Measurements from ENCODE around the gene FCN3. TPM values are rescaled to one million over a fixed set of nuclear protein-coding genes. Genes with fewer than 3 reads are reported as not detected.

Gene FCN3
- total RNA-seq, 1 donor from 2014 or later = not detected

DNA sequence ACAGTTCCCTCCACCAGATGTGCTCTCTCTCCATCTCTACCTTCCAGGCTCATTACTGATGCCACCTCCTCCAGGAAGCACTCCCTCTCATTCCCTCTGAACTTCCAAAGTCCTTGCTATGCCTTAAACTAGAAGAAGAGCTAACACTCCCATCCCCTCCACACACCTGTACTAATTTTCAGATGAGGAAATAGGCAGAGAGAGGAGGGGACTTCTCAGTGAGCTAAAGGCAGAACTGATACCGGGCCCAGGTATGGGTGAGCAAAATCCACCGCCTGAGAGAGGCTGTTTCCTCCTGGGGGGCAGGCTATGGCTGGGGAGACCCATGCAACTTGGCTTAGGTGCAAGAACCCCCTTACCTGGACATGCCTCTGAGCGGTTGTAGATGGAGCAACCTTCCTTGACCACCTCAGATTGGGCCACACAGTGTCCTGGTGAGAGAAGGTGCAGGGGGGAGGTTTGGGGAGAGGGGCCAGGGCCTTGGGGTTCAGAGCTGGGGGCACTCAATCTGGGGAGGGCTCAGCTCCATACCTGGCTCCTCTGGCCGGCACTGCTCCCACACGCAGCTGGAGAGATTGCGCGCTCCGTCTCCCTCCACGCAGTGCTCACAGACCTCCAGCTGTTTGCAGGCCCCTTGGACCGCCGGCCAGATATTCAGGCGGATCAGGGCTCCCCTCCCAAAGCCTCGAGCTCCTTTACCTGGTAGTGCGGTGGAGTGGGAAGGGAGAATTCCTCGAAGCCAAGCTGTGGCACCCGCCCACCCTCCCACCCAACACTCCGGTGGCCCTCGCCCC is 7.5 kb upstream of the FCN3 start:
- H3K36me3 Mint-ChIP-seq (ENCODE audit: low read depth) = no peaks in the 10 kb centered on the region
- intact Hi-C loops (cut with micrococcal nuclease) = no loop called here
- no peak overlapping the region for H3K27ac Mint-ChIP-seq
- no peaks in the 10 kb centered on the region for H3K4me1 Mint-ChIP-seq (ENCODE audit: low read depth)
- H3K9me3 Mint-ChIP-seq = no peaks in the 10 kb centered on the region
- DNase-seq (ENCODE audit: low spot score) = no peak
- H3K4me3 Mint-ChIP-seq = no peak overlapping the region
- H3K27me3 Mint-ChIP-seq (ENCODE audit: insufficient read depth) = peaks cover 11% of the 10 kb centered on the region

DNA sequence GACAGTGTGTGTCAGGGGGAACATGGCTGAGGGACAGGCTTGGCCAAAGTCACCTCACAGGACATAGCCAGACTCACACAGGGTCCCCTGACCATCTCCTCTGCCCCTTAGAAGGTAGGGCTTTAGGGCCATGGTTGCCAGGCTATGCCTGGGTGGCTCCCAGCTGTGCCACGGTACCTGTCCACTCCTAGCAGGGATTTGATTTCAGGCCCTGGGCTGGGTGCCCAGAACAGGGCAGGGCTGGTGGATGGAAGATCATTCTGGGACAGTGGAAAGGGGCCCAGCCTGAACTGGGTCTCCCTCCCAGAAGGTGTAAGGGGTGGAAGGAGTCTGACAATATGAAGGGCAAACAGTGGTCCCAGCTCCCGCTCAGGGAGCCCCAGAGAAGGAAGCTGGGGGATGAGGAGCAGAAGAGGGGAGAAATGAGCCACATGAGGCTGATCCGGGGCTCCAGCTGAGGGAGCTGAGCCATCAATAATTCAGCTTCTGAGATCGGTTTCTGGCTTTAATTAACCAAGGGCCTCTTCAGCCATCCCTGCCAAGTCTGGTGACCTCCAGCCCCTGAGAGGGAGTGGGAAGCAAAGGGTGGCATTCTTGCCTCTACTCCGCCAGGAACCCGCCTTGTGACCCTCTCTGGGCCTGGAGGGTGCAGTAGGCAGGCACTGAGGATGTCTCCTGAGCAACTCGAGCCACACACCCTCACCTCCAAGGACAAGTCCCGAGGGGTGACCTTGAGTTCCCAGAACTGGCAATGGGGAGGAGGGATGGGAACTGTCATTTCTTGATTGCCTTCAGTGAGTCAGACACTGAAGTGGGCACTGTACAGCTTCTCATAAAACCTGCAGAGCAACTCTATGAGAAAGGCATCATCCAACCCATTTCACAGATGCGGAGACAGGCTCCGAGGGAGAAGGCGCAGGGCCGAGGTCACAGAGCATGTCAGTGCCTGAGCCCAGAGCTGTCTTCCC is 6.4 kb upstream of the FCN3 start:
- H3K4me3 Mint-ChIP-seq = no peak overlapping the region
- no peak for DNase-seq (ENCODE audit: low spot score)
- peaks cover 8% of the 10 kb centered on the region for H3K27me3 Mint-ChIP-seq (ENCODE audit: insufficient read depth)
- no peak overlapping the region for H3K27ac Mint-ChIP-seq
- H3K36me3 Mint-ChIP-seq (ENCODE audit: low read depth) = no peaks in the 10 kb centered on the region
- no peaks in the 10 kb centered on the region for H3K9me3 Mint-ChIP-seq
- no peaks in the 10 kb centered on the region for H3K4me1 Mint-ChIP-seq (ENCODE audit: low read depth)
- intact Hi-C loops (cut with micrococcal nuclease) = no loop called here

DNA sequence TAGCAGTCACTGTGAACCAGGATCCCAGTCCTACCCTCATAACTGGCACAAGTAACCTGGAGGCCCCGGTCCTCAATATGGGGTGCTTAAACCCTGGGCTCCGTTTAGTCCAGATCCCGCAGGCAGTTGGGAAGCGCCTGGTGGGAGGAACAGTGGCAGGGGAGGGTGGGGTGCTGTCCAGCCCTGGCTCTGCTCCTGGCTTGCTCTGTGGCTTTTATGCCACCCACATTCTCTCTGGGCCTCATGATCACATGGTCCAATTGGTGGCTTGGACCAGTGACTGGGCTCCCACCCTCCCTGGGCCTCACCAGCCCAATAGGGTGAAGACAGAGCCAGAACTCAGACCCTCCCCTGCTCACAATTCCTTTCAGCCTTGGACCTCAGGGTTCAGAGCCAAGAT is 5.6 kb upstream of the FCN3 start:
- H3K4me1 Mint-ChIP-seq (ENCODE audit: low read depth) = no peaks in the 10 kb centered on the region
- H3K9me3 Mint-ChIP-seq = no peaks in the 10 kb centered on the region
- intact Hi-C loops (cut with micrococcal nuclease) = no loop called here
- no peak for DNase-seq (ENCODE audit: low spot score)
- no peak overlapping the region for H3K27ac Mint-ChIP-seq
- no peaks in the 10 kb centered on the region for H3K36me3 Mint-ChIP-seq (ENCODE audit: low read depth)
- no peak overlapping the region for H3K4me3 Mint-ChIP-seq
- H3K27me3 Mint-ChIP-seq (ENCODE audit: insufficient read depth) = peaks cover 7% of the 10 kb centered on the region

DNA sequence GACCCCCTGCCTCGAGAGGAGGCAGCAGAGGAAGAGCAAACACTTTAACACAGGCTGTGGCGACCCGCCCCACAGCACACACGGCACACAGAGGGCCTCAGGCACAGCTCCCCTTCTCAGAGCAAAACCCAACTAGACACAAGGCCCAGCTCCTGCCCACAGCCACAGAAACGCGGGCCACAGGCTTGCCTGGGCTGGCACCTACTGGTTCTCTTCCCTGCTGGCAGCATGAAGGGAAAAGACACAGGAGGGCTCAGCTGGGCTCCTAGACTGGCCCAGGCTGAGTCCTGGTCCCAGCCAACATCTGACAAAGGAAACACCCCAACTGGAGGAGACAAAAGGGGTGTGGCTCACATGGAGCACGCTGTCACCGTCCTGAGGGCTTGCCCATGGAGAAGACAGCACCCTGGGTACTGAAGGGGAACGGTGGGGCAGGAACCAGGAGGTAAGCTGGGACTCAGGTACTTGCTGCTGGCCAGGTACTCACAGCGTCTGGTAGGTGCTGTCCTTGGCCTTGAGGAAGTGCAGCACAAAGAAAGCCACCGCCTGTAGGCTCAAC is 5.0 kb upstream of the FCN3 start:
- H3K4me1 Mint-ChIP-seq (ENCODE audit: low read depth) = no peaks in the 10 kb centered on the region
- intact Hi-C loops (cut with micrococcal nuclease) = no loop called here
- no peaks in the 10 kb centered on the region for H3K9me3 Mint-ChIP-seq
- DNase-seq (ENCODE audit: low spot score) = no peak
- no peak overlapping the region for H3K4me3 Mint-ChIP-seq
- peaks cover 7% of the 10 kb centered on the region for H3K27me3 Mint-ChIP-seq (ENCODE audit: insufficient read depth)
- H3K27ac Mint-ChIP-seq = no peak overlapping the region
- no peaks in the 10 kb centered on the region for H3K36me3 Mint-ChIP-seq (ENCODE audit: low read depth)

DNA sequence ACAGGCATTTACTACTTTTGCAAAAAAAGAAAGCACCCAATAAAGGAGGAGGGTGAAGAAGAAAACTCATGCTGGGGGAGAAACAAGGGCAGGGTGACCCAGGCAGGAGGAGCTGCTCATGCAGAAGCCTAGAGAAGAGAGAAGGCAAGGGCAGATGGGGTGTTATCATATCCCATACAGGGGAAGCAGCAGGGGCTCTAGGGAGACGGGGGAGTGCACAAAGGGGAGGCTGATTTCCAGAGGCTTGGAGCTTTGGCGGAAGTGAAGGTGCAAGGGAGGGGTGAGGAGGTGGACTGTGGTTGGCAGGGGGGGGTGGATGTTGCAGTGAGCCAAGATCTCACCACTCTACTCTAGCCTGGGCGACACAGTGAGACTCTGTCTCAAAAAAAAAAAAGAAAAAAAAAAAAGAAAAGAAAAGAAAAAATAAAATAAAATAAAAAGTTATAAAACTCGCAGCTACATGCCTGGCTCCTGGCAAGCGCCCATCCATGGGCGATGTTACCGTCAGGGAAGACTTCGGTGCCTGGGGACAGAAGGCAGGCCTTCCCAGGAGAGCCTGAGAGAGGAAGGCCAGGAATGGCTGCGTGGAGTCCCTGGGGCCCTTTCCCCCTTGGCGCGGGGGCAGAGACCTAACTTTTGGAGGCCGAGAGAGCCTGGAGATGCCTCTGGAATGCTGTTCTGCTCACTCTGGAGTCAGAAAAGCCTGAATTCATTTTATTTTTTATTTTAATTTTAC is 3.3 kb upstream of the FCN3 start:
- H3K27me3 Mint-ChIP-seq (ENCODE audit: insufficient read depth) = peaks cover 7% of the 10 kb centered on the region
- intact Hi-C loops (cut with micrococcal nuclease) = no loop called here
- H3K36me3 Mint-ChIP-seq (ENCODE audit: low read depth) = no peaks in the 10 kb centered on the region
- H3K27ac Mint-ChIP-seq = no peak overlapping the region
- no peak overlapping the region for H3K4me3 Mint-ChIP-seq
- H3K4me1 Mint-ChIP-seq (ENCODE audit: low read depth) = no peaks in the 10 kb centered on the region
- H3K9me3 Mint-ChIP-seq = no peaks in the 10 kb centered on the region
- no peak for DNase-seq (ENCODE audit: low spot score)

DNA sequence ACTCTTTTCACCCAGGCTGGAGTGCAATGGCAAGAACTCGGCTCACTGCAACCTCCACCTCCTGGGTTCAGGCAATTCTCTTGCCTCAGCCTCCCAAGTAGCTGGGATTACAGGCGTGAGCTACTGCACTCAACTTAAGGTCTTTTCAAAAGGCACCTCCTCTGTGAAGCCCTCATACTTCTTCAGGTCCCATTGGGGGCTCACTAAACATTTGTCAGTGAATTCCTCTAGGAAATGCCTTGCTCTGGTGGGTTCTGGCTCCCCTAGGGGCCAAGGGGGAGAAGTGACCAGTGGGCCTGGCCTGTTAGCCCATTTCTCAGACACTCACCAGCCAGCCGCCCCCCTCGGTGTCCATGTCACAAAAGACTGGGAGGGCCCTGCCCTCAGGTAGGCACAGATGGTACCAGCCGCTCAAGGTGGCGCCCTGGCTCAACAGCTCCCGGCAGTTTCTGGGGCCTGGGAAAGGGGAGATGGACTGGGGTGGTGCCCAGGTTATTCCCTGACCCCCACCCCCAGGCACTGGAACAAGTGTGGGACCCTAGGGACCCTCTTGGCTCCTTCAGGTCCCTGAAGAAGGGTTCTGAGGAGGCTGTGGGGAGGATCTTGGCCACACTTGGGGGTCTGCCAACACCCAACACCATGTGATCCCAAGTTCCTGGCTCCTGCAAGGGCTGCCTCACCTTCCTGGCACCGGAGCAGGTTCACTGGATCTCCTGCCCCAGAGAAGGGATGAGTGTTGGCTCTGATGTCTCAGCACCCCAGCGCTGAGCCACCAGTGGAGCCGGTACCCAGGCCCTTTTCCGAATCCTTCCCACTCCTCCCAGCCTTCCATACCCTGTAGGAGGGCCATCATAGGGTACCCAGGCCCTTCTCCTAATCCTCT is 1.6 kb downstream of the FCN3 start:
- H3K9me3 Mint-ChIP-seq = no peaks in the 10 kb centered on the region
- H3K4me1 Mint-ChIP-seq (ENCODE audit: low read depth) = peaks cover 16% of the 10 kb centered on the region
- no peak for DNase-seq (ENCODE audit: low spot score)
- H3K4me3 Mint-ChIP-seq = no peak overlapping the region
- no peaks in the 10 kb centered on the region for H3K36me3 Mint-ChIP-seq (ENCODE audit: low read depth)
- intact Hi-C loops (cut with micrococcal nuclease) = no loop called here
- H3K27ac Mint-ChIP-seq = no peak overlapping the region
- no peaks in the 10 kb centered on the region for H3K27me3 Mint-ChIP-seq (ENCODE audit: insufficient read depth)

DNA sequence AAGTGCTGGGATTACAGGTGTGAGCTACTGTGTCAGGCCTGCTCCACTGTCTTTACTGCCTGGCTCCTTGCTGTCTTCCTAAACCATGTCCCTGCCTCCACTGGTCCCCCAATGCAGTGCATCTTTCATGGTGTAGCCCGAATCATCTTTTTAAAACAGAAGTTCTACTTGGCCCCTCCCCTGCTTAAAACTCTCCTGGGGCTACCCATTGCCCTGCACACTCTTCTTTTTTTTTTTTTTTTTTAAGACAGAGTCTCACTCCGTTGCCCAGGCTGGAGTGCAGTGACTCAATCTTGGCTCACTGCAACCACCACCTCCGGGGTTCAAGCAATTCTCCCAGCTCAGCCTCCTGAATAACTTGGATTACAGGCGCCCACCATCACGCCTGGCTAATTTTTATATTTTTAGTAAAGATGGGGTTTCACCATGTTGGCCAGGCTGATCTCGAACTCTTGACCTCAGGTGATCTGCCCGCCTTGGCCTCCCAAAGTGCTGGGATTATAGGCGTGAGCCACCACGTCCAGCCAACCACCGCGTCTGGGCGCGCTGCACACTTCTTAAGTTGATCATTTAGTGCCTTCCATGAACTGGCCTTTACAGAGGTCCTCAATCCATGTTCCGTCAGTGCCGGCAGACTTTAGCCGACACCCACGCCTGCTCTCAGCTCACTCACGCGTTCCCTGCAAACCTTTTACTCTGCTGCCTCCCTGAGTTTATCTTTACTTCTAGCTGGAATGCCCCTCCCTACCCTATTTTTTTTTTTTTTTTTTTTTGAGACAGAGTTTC is 2.4 kb downstream of the FCN3 start:
- DNase-seq (ENCODE audit: low spot score) = no peak

DNA sequence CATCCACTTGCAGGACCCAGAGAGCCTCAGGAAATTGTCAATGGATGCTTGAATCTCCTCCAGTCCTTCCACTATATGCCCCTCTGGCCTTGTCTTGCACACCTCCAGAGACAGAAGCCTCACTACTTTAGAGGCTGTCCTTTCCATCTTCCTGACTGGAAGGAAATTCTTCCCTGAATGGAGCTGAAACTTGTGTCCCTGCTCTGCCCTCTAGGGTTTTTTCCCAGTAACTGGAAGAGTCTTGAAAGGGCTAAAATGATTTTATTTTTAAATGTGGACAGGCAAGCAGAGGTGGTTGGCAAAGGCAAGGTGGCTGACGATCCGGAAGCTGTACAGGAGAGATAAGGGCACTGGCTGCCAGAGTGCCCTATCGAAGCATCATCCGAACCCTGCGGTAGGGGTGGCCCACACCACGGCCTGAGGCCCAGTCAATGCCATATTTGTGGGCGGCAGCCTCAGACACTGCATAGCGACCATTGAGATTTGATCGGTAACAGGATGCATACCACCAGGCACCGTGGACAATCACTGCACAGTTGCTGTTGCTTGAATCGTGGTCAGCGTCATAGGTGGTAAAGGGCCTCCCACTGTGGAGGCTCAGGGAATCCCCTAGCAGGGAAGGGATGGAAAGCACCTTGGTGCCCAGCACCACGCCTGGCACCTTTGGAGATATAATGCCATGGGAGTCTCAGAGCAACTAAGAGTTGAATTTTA is 5.6 kb downstream of the FCN3 start:
- intact Hi-C loops (cut with micrococcal nuclease) = no loop called here
- no peak for DNase-seq (ENCODE audit: low spot score)
- Mint-ChIP-seq H3K4me1 (ENCODE audit: low read depth) (peaks cover 38% of the 10 kb centered on the region), H3K4me3 (no peak overlapping the region), H3K36me3 (ENCODE audit: low read depth) (no peaks in the 10 kb centered on the region), H3K27ac (peak overlapping the region; percentile 56), H3K9me3 (no peaks in the 10 kb centered on the region), H3K27me3 (ENCODE audit: insufficient read depth) (no peaks in the 10 kb centered on the region)

More for the DNA sequence above, 2.4 kb downstream of the FCN3 start:
- H3K36me3 Mint-ChIP-seq (ENCODE audit: low read depth) = no peaks in the 10 kb centered on the region
- H3K4me1 Mint-ChIP-seq (ENCODE audit: low read depth) = peaks cover 22% of the 10 kb centered on the region
- H3K27me3 Mint-ChIP-seq (ENCODE audit: insufficient read depth) = no peaks in the 10 kb centered on the region
- no peak overlapping the region for H3K4me3 Mint-ChIP-seq
- intact Hi-C loops (cut with micrococcal nuclease) = no loop called here
- H3K9me3 Mint-ChIP-seq = no peaks in the 10 kb centered on the region
- H3K27ac Mint-ChIP-seq = no peak overlapping the region

DNA sequence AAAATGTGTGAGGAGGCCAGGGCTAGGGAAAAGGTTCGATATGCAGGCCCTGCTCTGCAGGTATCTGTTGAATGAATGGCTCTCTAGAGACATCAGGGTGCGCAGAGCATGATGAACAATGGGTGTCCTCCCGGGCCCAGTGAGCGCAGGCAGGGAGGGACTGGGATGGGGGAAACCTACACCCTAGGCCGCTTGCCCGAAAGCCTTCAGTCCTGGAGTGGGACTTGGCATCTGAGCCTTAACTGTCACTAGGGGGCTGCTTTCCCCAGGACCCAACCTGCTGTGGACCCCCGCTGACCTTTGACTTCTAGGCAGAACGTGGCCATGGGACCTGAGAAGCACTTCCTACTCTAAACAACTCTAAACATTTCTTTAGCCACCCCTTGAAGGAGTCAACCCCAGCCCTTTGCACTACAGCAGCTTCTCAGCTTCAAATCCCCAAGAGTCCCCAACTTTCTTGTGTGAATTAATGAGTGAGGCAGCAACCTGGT is 7.4 kb downstream of the FCN3 start:
- peak overlapping the region; percentile 65 for H3K27ac Mint-ChIP-seq
- DNase-seq (ENCODE audit: low spot score) = no peak
- H3K4me3 Mint-ChIP-seq = peak overlapping the region; percentile 80
- H3K4me1 Mint-ChIP-seq (ENCODE audit: low read depth) = peaks cover 38% of the 10 kb centered on the region
- H3K27me3 Mint-ChIP-seq (ENCODE audit: insufficient read depth) = no peaks in the 10 kb centered on the region
- intact Hi-C loops (cut with micrococcal nuclease) = no loop called here
- H3K9me3 Mint-ChIP-seq = no peaks in the 10 kb centered on the region
- no peaks in the 10 kb centered on the region for H3K36me3 Mint-ChIP-seq (ENCODE audit: low read depth)

DNA sequence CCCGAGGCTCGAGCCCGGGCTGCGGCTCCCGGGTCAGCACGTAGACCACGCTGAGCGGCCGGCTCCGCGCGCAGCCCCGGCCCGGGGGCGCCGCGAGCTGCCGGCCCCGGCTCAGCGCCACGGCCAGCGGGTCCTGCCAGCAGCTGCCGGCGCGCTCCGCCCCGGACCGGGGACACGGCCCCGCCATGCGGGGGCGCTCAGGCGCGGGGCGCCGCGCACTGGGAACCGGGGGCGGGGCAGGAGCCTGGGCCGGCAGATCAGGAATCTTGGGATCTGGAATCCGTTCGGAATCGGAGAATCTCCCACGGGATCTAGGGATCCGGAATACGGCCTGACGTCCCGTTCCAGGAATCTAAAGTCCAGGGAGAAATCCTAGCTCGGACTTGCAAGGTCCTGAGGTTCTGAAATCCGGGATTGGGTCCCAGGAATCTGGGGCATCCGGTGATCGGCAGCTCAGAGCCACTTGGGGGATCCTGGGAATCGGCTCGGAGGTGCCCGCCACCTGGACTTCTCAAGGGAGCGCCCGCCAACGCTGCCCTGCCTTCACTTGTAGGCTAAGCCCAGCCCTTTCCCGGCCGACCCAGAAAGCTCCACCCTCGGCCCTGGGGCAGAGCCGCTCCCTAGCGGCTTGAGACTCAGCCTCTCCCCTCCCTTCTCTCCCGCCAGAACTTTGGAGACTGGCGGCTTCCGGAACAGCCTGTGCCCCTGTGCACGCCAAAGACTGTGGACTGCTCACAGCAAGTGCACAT is 8.0 kb downstream of the FCN3 start, which contains the start of gene MAP3K6:
Gene MAP3K6 (minus strand): TSS at position 551 of the 749 bp plus-strand sequence. CDS start 364 bp downstream, at position 187.
- no peaks in the 10 kb centered on the region for H3K36me3 Mint-ChIP-seq (ENCODE audit: low read depth)
- H3K4me1 Mint-ChIP-seq (ENCODE audit: low read depth) = peaks cover 38% of the 10 kb centered on the region
- peak within 1 kb of the TSS; percentile 86 for H3K27ac Mint-ChIP-seq
- H3K27me3 Mint-ChIP-seq (ENCODE audit: insufficient read depth) = no peaks in the 10 kb centered on the region
- no peaks in the 10 kb centered on the region for H3K9me3 Mint-ChIP-seq
- intact Hi-C loops (cut with micrococcal nuclease) = loop anchor here (1.0 kb wide), 1 partner anchor 445 kb away; the partner anchor contains the start of gene NUDC
- H3K4me3 Mint-ChIP-seq = peak within 1 kb of the TSS; percentile 90
- peak; percentile 46 for DNase-seq (ENCODE audit: low spot score)

Measured in activated T-helper 1 cell treated with anti-CD3 and anti-CD28 coated beads, Interleukin-12 subunit alpha, Interleukin-12 subunit beta, Interleukin-2, Interleukin-4 antibody, amounts not matched to agents 30 ng/mL and 10 ng/mL and 1 ng/mL, durations not matched to agents 14 hours and 24 hours and 36 hours (primary cell).